Suprapubic skin (tissue), 4 donors: ENCODE data around the gene ADGRF1. TPM values are rescaled to one million over a fixed set of nuclear protein-coding genes. Genes with fewer than 3 reads are reported as not detected.

Experiments
- DNase-seq, 2 donors: peaks; one replicate each; pipeline ENCODE4 v3.0.0-alpha.2; 2019; ENCODE audit warnings: low spot score in 2 of 2
- H3K27ac ChIP-seq: fragments of 200-600 bp; sonication (generic); one replicate; pipeline ENCODE4 v1.5.1; 2019
- H3K27me3 ChIP-seq: fragments of 200-600 bp; sonication (generic); one replicate; pipeline ENCODE4 v1.5.1; 2019
- H3K36me3 ChIP-seq: fragments of 200-600 bp; sonication (generic); one replicate; pipeline ENCODE4 v1.5.1; 2019
- H3K4me1 ChIP-seq: fragments of 200-600 bp; sonication (generic); one replicate; pipeline ENCODE4 v1.5.1; 2019
- H3K4me3 ChIP-seq: fragments of 200-600 bp; sonication (generic); one replicate; pipeline ENCODE4 v1.5.1; 2019; ENCODE audit warnings: mild to moderate bottlenecking
- H3K9me3 ChIP-seq: fragments of 200-600 bp; sonication (generic); one replicate; pipeline ENCODE4 v1.5.1; 2019
- EP300 ChIP-seq: sonication (generic); formaldehyde crosslinking; IDR thresholded peaks from one replicate; pipeline ENCODE4 v1.6.1; 2017; ENCODE audit warnings: antibody characterized with exemption
- POLR2A ChIP-seq, 2 donors: fragments of 450-650 bp; IDR thresholded peaks; one replicate each; pipeline ENCODE4 v1.6.1; 2017; ENCODE audit warnings: antibody characterized with exemption in 2 of 2, mild to moderate bottlenecking in 2 of 2, moderate library complexity in 2 of 2
- POLR2AphosphoS5 ChIP-seq, 3 donors: sonication (generic); formaldehyde crosslinking; IDR thresholded peaks; one replicate each; pipeline ENCODE4 v1.6.1; 2017; ENCODE audit warnings: antibody characterized with exemption in 3 of 3
- WGBS: methylation state at CpG from one replicate; pipeline ENCODE4 v1.1.5; 2018; 5-methylcytosine and 5-hydroxymethylcytosine counted together
- total RNA-seq, 4 donors: library from RNA; depleted of rRNA; stranded (reverse); fragments of >200 nt; gene quantifications; one replicate each; pipeline ENCODE4 v1.1.0, GENCODE V29; 2016
- TF ChIP-seq, protein P1 (sequence below), 2 donors: fragments of 200-600 bp in 1 of 2; fragments of 450-650 bp in 1 of 2; sonication (generic) in 1 of 2; IDR thresholded peaks; one replicate each; pipeline ENCODE4 v1.5.1; 2016 to 2019; ENCODE audit warnings: antibody characterized with exemption in 2 of 2, mild to moderate bottlenecking in 1 of 2, moderate library complexity in 1 of 2

ADGRF1 gene
- total RNA-seq, 4 donors from 2014 or later, result 0.31 to 0.42 TPM; not detected in 2

DNA sequence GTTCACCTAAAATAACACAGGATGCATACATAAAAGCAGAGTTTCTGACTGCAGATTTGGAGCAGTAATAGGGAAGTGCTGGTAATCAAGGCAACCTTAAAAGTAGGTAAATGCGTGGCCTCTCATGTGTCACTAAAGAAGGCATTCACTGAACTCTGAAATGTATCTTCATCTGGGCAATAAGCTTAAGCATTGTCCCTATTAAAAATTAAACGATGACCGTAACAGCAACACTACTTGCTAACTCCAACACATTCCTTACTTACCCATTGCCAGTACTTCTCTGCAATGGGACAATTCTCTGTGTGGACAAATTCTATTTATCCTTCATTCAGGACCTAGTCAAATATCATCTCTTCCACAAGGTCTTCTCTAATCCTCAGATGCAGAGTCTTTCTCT is 19.9 kb downstream of the ADGRF1 start:
- H3K9me3 ChIP-seq, result no peaks in the 10 kb centered on the region
- TF ChIP-seq EP300 (no peak), POLR2A (IDR thresholded peaks at IDR 0.05) (no peak), POLR2AphosphoS5 (IDR thresholded peaks at IDR 0.05) (no peak)
- TF ChIP-seq, protein P1, sequence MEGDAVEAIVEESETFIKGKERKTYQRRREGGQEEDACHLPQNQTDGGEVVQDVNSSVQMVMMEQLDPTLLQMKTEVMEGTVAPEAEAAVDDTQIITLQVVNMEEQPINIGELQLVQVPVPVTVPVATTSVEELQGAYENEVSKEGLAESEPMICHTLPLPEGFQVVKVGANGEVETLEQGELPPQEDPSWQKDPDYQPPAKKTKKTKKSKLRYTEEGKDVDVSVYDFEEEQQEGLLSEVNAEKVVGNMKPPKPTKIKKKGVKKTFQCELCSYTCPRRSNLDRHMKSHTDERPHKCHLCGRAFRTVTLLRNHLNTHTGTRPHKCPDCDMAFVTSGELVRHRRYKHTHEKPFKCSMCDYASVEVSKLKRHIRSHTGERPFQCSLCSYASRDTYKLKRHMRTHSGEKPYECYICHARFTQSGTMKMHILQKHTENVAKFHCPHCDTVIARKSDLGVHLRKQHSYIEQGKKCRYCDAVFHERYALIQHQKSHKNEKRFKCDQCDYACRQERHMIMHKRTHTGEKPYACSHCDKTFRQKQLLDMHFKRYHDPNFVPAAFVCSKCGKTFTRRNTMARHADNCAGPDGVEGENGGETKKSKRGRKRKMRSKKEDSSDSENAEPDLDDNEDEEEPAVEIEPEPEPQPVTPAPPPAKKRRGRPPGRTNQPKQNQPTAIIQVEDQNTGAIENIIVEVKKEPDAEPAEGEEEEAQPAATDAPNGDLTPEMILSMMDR (IDR thresholded peaks at IDR 0.05), result no peak
- DNase-seq, result no peak
- no peaks in the 10 kb centered on the region for H3K4me1 ChIP-seq
- 95% methylated on average over 3 of the region's 3 CpGs for WGBS
- no peak overlapping the region for H3K27ac ChIP-seq
- H3K4me3 ChIP-seq, result no peak overlapping the region
- no peaks in the 10 kb centered on the region for H3K27me3 ChIP-seq
- H3K36me3 ChIP-seq, result no peaks in the 10 kb centered on the region

DNA sequence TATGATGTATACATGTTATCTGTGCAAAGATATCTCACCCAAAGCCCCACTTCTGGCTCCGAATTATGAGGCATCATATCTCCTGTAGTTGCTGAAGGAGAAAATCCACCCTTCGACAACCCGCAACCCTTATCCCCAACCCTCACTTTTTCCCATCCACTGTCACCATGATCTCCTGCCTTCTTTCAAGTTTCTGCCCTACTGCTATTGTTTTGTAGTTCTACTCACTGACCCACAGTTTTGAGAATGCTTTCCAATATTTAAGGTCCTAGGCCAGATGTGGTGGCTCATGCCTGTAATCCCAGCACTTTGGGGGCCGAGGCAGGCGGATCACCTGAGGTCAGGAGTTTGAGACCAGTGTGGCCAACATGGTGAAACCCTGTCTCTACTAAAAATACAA is 22.2 kb downstream of the ADGRF1 start:
- WGBS, result 96% methylated on average over 5 of the region's 5 CpGs

DNA sequence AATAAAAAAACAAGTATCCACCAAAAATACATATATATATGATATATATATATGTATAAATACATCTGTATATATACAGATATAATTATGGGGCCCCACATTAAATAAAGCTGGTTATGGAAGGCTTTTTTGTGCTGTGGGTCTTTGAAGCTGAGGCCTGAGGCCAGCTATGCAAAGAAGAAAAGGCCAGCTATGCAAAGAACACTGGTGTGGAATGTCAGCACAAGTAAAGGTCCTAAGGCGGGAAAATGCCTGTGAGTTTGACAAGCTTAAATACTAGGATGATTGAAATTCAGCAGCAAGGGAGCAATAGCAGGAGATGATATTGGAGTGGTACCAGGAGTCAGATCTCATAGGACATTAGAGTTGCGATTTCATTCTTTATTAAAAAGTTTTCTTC is 25.2 kb downstream of the ADGRF1 start:
- TF ChIP-seq EP300 (no peak), POLR2AphosphoS5 (IDR thresholded peaks at IDR 0.05) (no peak), POLR2A (IDR thresholded peaks at IDR 0.05) (no peak)
- TF ChIP-seq, protein P1 (IDR thresholded peaks at IDR 0.05), result no peak
- no peaks in the 10 kb centered on the region for H3K36me3 ChIP-seq
- 96% methylated on average over 2 of the region's 2 CpGs for WGBS
- H3K4me3 ChIP-seq, result no peak overlapping the region
- H3K27ac ChIP-seq, result no peak overlapping the region
- no peaks in the 10 kb centered on the region for H3K9me3 ChIP-seq
- no peaks in the 10 kb centered on the region for H3K27me3 ChIP-seq
- no peak for DNase-seq
- H3K4me1 ChIP-seq, result no peaks in the 10 kb centered on the region

More for the DNA sequence above, 22.2 kb downstream of the ADGRF1 start:
- TF ChIP-seq EP300 (no peak), POLR2AphosphoS5 (IDR thresholded peaks at IDR 0.05) (no peak), POLR2A (IDR thresholded peaks at IDR 0.05) (no peak)
- TF ChIP-seq, protein P1 (IDR thresholded peaks at IDR 0.05), result no peak
- no peaks in the 10 kb centered on the region for H3K36me3 ChIP-seq
- no peak overlapping the region for H3K27ac ChIP-seq
- H3K4me3 ChIP-seq, result no peak overlapping the region
- no peak for DNase-seq
- no peaks in the 10 kb centered on the region for H3K4me1 ChIP-seq
- no peaks in the 10 kb centered on the region for H3K9me3 ChIP-seq
- no peaks in the 10 kb centered on the region for H3K27me3 ChIP-seq

DNA sequence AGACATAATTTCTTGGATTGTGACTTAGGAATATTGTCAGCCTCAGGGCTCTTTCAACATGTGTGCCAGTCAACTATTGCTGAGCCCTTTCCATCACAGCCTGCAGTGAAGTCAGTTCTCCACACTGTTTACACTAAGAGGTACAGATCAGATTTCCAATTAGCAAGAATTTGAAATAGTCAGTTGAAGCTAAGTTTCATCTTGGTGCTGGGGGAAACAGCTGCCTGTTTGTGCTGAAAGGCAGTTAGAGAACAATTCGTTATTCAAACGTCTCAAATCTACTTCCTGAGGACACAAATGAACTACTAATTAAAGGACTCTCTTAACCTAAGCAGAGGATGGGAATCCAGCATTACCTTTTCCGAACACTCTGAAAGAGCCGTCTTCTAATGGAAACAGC is 25.9 kb downstream of the ADGRF1 start:
- DNase-seq, result no peak
- H3K9me3 ChIP-seq, result no peaks in the 10 kb centered on the region
- 52% methylated on average over 4 of the region's 4 CpGs for WGBS
- no peaks in the 10 kb centered on the region for H3K27me3 ChIP-seq
- H3K27ac ChIP-seq, result no peak overlapping the region
- H3K36me3 ChIP-seq, result no peaks in the 10 kb centered on the region
- no peak for TF ChIP-seq EP300
- TF ChIP-seq POLR2AphosphoS5 (IDR thresholded peaks at IDR 0.05), result no peak
- no peak for TF ChIP-seq POLR2A (IDR thresholded peaks at IDR 0.05)
- TF ChIP-seq, protein P1 (IDR thresholded peaks at IDR 0.05), result no peak
- no peaks in the 10 kb centered on the region for H3K4me1 ChIP-seq
- H3K4me3 ChIP-seq, result no peak overlapping the region

DNA sequence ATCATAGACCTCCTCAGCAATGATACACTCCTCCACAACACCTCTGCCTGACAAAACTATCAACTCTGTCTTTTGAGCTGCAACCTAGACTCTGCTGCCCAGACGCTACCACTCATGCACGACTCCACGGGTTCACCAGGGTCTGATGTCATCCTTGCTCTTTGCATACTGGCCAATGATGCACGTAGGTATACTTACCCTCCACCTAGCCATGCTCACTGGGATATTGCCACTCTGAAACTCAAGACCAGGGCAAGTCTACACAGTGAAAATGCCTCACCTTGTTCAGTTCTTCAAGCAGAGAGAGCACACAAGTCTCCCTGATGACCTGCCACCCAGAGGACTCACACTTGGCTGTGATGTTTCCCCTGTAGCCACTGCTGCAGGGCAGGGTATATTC is 27.7 kb downstream of the ADGRF1 start:
- no peak for TF ChIP-seq EP300
- TF ChIP-seq POLR2AphosphoS5 (IDR thresholded peaks at IDR 0.05), result no peak
- TF ChIP-seq, protein P1 (IDR thresholded peaks at IDR 0.05), result no peak
- no peak for TF ChIP-seq POLR2A (IDR thresholded peaks at IDR 0.05)
- H3K4me1 ChIP-seq, result no peaks in the 10 kb centered on the region
- H3K27me3 ChIP-seq, result no peaks in the 10 kb centered on the region
- DNase-seq, result no peak
- H3K36me3 ChIP-seq, result no peaks in the 10 kb centered on the region
- WGBS, result 82% methylated on average over 4 of the region's 4 CpGs
- no peaks in the 10 kb centered on the region for H3K9me3 ChIP-seq
- H3K4me3 ChIP-seq, result no peak overlapping the region
- H3K27ac ChIP-seq, result no peak overlapping the region
